Brain microvascular endothelial cell (primary cell): ENCODE results near the gene CXCR4.

ENCODE experiments used
- DNase-seq: peaks from one replicate; pipeline ENCODE4 v3.0.0-alpha.2; 2020
- H3K27ac ChIP-seq: fragments of 250-450 bp; sonication (Bioruptor Pico); 2 replicates; pipeline ENCODE4 v1.5.1; 2020; ENCODE audit warnings: mild to moderate bottlenecking, moderate library complexity
- H3K27me3 ChIP-seq: fragments of 250-450 bp; sonication (Bioruptor Pico); replicated peaks from 2 replicates; pipeline ENCODE4 v1.5.1; 2020; ENCODE audit warnings: mild to moderate bottlenecking
- H3K36me3 ChIP-seq: fragments of 250-450 bp; sonication (Bioruptor Pico); replicated peaks from 2 replicates; pipeline ENCODE4 v1.5.1; 2020; ENCODE audit warnings: mild to moderate bottlenecking
- H3K4me3 ChIP-seq: 2 replicates; pipeline ENCODE4 v1.5.1; 2011; ENCODE audit warnings: low read depth, mild to moderate bottlenecking, control low read depth, low read length, moderate library complexity
- in situ Hi-C: cut with HindIII; loops from 2 replicates; pipeline ENCODE4 v1.10.0; 2017; ENCODE audit warnings: low sequenced_read_pairs, low pct_ligation_motif_present
- TF ChIP-seq, protein P1 (sequence below): IDR thresholded peaks from 2 replicates; pipeline ENCODE4 v1.5.1; 2011; ENCODE audit warnings: low read depth, mild to moderate bottlenecking, moderate library complexity, low read length, control low read depth, inconsistent platforms; ENCODE audit errors: missing control alignments

The CXCR4 gene

DNA sequence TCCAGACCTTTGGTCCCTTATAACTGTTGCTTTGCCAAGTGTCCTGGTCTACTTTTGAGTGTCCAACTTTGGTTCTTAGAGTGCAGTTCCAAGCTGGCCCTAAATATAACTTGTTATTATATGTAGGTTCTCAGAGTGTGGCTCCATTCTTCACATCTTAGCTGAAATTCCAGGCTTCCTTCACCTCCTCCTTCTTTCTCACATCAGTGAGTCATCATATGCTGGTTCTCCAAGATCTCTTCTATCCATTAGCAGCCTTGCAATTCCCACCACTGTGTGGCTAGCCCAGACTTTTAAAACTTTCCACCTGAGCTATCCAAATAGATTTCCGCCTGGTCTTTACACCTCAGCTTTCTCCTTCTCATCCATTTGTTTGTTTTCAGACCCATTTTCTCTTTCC, 12.6 kb upstream of the CXCR4 start:
- Histone ChIP-seq H3K4me3 (no peak overlapping the region), H3K36me3 (no peaks in the 10 kb centered on the region), H3K27me3 (no peaks in the 10 kb centered on the region), H3K27ac (no peak overlapping the region)
- TF ChIP-seq, protein P1, sequence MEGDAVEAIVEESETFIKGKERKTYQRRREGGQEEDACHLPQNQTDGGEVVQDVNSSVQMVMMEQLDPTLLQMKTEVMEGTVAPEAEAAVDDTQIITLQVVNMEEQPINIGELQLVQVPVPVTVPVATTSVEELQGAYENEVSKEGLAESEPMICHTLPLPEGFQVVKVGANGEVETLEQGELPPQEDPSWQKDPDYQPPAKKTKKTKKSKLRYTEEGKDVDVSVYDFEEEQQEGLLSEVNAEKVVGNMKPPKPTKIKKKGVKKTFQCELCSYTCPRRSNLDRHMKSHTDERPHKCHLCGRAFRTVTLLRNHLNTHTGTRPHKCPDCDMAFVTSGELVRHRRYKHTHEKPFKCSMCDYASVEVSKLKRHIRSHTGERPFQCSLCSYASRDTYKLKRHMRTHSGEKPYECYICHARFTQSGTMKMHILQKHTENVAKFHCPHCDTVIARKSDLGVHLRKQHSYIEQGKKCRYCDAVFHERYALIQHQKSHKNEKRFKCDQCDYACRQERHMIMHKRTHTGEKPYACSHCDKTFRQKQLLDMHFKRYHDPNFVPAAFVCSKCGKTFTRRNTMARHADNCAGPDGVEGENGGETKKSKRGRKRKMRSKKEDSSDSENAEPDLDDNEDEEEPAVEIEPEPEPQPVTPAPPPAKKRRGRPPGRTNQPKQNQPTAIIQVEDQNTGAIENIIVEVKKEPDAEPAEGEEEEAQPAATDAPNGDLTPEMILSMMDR, result no peak
- no peak for DNase-seq
- in situ Hi-C loops, result no loop called here

DNA sequence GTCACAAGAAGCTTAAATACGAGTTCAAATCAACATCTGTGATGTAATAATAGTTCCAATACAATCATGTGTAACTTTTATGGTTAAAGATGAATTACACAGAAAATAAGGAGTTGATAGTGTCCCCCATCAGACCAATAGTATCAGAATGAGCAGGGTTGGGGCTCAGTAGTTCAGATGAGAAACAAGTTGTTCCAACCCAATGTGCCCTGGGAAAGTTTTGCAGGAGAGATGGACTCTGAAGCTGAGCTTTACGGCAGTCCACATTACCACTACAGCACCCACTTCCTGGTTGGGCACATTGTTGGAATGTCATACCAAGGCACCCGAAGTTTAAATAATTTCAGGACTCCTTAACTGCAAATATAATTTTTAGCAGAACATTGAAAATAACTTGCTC, 12.1 kb upstream of the CXCR4 start:
- TF ChIP-seq, protein P1, result no peak
- Histone ChIP-seq H3K27me3 (no peaks in the 10 kb centered on the region), H3K4me3 (no peak overlapping the region), H3K36me3 (no peaks in the 10 kb centered on the region), H3K27ac (no peak overlapping the region)
- in situ Hi-C loops, result no loop called here
- no peak for DNase-seq

DNA sequence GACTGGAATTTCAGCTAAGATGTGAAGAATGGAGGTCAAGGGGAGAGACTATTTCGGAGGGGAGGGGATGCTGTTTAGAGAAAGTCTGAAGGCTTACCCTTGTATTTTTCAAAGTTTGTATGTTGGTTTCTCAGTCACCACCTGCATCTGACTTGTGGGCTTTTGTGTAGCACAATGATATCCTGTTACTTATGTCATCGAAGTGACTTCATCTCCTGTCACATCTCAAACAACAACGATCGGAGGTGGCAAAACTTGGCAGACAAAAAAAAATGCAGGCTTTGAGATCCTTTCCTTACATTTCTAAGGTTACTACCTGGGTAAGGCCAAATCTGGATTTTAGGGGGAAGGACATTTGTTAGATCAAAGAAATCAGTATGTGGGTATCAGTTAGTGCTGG, 11.7 kb upstream of the CXCR4 start:
- Histone ChIP-seq H3K4me3 (no peak overlapping the region), H3K27me3 (no peaks in the 10 kb centered on the region), H3K27ac (no peak overlapping the region), H3K36me3 (no peaks in the 10 kb centered on the region)
- no peak for DNase-seq
- TF ChIP-seq, protein P1, result no peak
- in situ Hi-C loops, result no loop called here

DNA sequence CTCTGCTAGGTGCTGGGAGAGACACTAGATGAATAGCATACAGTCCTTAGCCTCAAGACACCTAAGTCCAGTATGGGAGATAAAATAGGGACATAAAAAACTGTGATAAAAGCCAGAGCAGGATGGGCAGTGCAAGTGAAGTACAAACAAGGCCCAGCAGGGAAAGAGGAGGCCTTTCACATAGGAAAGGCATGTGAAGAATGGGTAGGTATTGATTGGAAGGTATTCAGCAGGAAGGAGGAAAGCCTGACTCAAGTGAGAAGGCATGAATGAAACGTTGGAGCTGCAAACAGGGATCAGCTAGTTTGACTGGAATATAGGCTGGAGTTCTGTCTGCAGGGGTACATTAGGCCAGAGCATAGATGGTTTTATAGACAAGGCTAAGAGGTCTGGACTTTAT, 11.0 kb upstream of the CXCR4 start:
- Histone ChIP-seq H3K27ac (no peak overlapping the region), H3K4me3 (no peak overlapping the region)
- in situ Hi-C loops, result no loop called here

DNA sequence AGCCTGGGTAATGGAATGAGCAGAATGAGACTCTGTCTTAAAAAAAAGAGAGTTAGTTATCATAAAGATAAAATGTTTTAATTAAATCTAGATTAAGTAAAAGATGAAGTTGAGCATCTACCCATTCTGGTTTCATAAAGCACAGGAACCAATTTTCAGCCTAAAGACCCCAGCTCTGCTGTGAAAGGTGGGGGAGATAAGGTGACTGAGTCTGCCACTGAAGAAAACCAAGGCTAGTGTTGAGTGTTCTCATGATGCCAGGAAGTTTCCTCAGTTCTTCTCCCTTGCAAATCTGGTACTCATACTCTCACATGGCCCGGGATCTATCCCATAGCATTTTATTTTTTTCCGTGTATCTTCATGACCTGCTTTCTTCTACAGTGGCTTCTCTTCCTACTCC, 10.4 kb upstream of the CXCR4 start:
- Histone ChIP-seq H3K36me3 (no peaks in the 10 kb centered on the region), H3K4me3 (no peak overlapping the region), H3K27me3 (no peaks in the 10 kb centered on the region), H3K27ac (no peak overlapping the region)
- TF ChIP-seq, protein P1, result no peak
- DNase-seq, result no peak
- in situ Hi-C loops, result no loop called here

More for the DNA sequence above, 11.0 kb upstream of the CXCR4 start:
- H3K27me3 ChIP-seq, result no peaks in the 10 kb centered on the region
- no peaks in the 10 kb centered on the region for H3K36me3 ChIP-seq
- TF ChIP-seq, protein P1, result no peak
- no peak for DNase-seq

DNA sequence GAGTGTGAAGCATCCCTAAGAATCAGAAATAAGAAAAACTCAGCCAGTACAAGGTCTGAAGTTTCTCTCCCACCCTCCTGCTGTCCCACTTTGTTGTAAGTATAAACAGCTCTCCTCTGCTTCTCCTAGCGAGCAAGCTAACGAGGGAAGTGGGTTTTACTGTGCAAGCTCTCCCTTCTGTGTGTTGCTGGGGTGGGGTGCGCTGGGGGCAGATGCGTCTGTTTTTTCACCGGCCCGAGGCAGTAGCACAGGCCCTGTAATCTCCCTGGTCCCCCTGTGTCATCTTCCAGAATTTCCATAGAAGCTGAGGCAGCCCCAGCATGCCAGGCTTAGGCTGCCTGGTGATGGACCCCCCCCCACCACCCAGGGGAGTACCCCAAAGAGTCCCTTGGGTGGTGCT, 9.4 kb upstream of the CXCR4 start:
- H3K27me3 ChIP-seq, result no peaks in the 10 kb centered on the region
- H3K4me3 ChIP-seq, result no peak overlapping the region
- H3K27ac ChIP-seq, result no peak overlapping the region
- TF ChIP-seq, protein P1, result no peak
- in situ Hi-C loops, result no loop called here
- no peaks in the 10 kb centered on the region for H3K36me3 ChIP-seq
- no peak for DNase-seq
